ENCODE results near the gene NDUFAF2. TPM values are rescaled to one million over a fixed set of nuclear protein-coding genes. Genes with fewer than 3 reads are reported as not detected.

NDUFAF2 gene
- total and polyA plus RNA-seq, 2 of the 13 experiments (the other 11 are each of a cell fraction or from before 2014, with no cell fraction given), result 34.0 to 78.4 TPM

DNA sequence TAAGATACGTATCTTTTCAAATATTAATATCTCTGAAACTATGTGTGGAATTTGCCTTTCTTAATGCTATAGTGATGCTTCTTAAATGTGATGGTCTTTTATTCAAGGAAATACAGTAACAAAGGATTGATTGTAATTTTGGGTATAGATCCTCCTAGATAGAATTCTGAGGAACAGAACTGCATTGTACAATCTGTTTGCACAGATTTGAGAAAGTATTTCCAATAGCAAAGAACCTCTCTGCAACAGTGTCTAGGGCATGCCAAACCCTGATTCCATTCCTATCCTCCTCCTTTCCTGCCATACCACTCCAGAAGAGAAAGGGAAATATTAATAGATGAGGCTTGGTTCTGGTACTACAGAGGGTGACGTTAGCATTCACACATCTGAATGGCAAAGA lies 206.9 kb downstream of the NDUFAF2 start:
- H3K4me2 ChIP-seq (ENCODE audit: low read depth, low read length), result no peak overlapping the region
- 96% methylated on average over 2 of the region's 2 CpGs for WGBS (ENCODE audit: low lambda C conversion rate)
- no peak for FAIRE-seq
- H2AFZ ChIP-seq (ENCODE audit: low read length), result no peak overlapping the region
- H3K27me3 ChIP-seq (ENCODE audit: control insufficient read depth in 1 of 2, insufficient read depth in 2 of 2, low read length in 2 of 2), result no peaks in the 10 kb centered on the region
- H3K9ac ChIP-seq (ENCODE audit: insufficient read depth, low read depth, low read length), result no peak overlapping the region
- no peak overlapping the region for H3K27ac ChIP-seq (ENCODE audit: extremely low read length, insufficient read depth, low read length)
- H3K79me2 ChIP-seq (ENCODE audit: insufficient read depth, low read length), result no peaks in the 10 kb centered on the region
- intact Hi-C loops (cut with micrococcal nuclease; ENCODE audit: unreplicated experiment), result no loop called here
- no TSS peak for BruUV-seq (replicated peaks)
- ChIA-PET CTCF (ENCODE audit: low intra/inter-chr PET ratio, low total read pairs) (no interaction called here), POLR2A (no interaction called here)
- no peak overlapping the region for H3K4me3 ChIP-seq (replicated peaks in 1 of 3; ENCODE audit: insufficient read depth in 1 of 3, low read depth in 2 of 3, low read length in 3 of 3)
- TF ChIP-seq ZNF572 (CRISPR knock-in tag; IDR thresholded peaks at IDR 0.05), result no peak
- no peak for TF ChIP-seq JUNB (CRISPR knock-in tag; IDR thresholded peaks at IDR 0.05; ENCODE audit: borderline replicate concordance)
- no peak for TF ChIP-seq ARID2 (CRISPR knock-in tag; IDR thresholded peaks at IDR 0.05; ENCODE audit: borderline replicate concordance)
- no peak for ATAC-seq
- in situ Hi-C loops (cut with HindIII; ENCODE audit: extremely low pct_ligation_motif_present, low pct_unique_long_range_greater_than_20kb), result no loop called here
- no peak for DNase-seq (ENCODE audit: low spot score)
- peaks cover 0 to 2% of the 10 kb centered on the region in 2 experiments; a peak in 1 of 5 replicates for H3K36me3 ChIP-seq (replicated peaks in 1 of 2; ENCODE audit: control insufficient read depth in 1 of 2, insufficient read depth in 2 of 2, low read length in 2 of 2)
- no peaks in the 10 kb centered on the region; the same call in 1 of the 2 replicates for H4K20me1 ChIP-seq (ENCODE audit: insufficient read depth, low read length)
- H3K4me1 ChIP-seq (ENCODE audit: insufficient read depth, low read length), result no peaks in the 10 kb centered on the region
- H3K9me3 ChIP-seq (ENCODE audit: low read length), result no peaks in the 10 kb centered on the region

DNA sequence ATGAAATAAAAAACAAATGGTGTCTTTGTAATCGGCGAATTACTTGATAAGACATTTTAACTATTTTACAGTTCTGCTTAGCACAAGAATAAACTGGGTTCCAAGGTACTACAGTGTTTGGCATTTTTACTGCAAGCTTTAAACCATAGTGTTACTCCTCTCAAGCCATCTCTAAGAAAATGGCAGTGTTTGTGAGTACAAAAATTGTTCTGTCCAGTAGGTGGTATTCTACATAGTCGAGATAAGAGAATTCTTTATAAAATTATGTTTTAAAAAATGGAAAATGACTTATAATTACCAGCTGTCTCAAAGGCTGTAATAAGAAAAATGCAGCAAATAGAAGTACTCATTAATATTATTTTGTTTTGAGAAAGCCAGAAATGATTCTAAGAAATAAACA lies 214.1 kb downstream of the NDUFAF2 start:
- H3K27ac ChIP-seq (ENCODE audit: extremely low read length, insufficient read depth, low read length), result no peak overlapping the region
- H3K79me2 ChIP-seq (ENCODE audit: insufficient read depth, low read length), result peaks cover 42% of the 10 kb centered on the region
- H3K27me3 ChIP-seq (ENCODE audit: control insufficient read depth in 1 of 2, insufficient read depth in 2 of 2, low read length in 2 of 2), result no peaks in the 10 kb centered on the region; a peak in 1 of 5 replicates
- WGBS (ENCODE audit: low lambda C conversion rate), result 96% methylated on average over 3 of the region's 3 CpGs
- no TSS peak for BruUV-seq (replicated peaks)
- H3K9ac ChIP-seq (ENCODE audit: insufficient read depth, low read depth, low read length), result no peak overlapping the region
- peaks cover 3 to 18% of the 10 kb centered on the region in 2 experiments; a peak in 4 of 5 replicates for H3K36me3 ChIP-seq (replicated peaks in 1 of 2; ENCODE audit: control insufficient read depth in 1 of 2, insufficient read depth in 2 of 2, low read length in 2 of 2)
- no peak overlapping the region for H2AFZ ChIP-seq (ENCODE audit: low read length)
- TF ChIP-seq ZNF12 (CRISPR knock-in tag; IDR thresholded peaks at IDR 0.05) (no peak), SRSF4 (IDR thresholded peaks at IDR 0.05; ENCODE audit: low read depth, low read length, poor library complexity, severe bottlenecking) (no peak), ZNF563 (CRISPR knock-in tag; IDR thresholded peaks at IDR 0.05) (no peak)
- TF ChIP-seq, protein P1, sequence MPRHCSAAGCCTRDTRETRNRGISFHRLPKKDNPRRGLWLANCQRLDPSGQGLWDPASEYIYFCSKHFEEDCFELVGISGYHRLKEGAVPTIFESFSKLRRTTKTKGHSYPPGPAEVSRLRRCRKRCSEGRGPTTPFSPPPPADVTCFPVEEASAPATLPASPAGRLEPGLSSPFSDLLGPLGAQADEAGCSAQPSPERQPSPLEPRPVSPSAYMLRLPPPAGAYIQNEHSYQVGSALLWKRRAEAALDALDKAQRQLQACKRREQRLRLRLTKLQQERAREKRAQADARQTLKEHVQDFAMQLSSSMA (CRISPR knock-in tag; IDR thresholded peaks at IDR 0.05), result no peak
- TF ChIP-seq, protein P2, sequence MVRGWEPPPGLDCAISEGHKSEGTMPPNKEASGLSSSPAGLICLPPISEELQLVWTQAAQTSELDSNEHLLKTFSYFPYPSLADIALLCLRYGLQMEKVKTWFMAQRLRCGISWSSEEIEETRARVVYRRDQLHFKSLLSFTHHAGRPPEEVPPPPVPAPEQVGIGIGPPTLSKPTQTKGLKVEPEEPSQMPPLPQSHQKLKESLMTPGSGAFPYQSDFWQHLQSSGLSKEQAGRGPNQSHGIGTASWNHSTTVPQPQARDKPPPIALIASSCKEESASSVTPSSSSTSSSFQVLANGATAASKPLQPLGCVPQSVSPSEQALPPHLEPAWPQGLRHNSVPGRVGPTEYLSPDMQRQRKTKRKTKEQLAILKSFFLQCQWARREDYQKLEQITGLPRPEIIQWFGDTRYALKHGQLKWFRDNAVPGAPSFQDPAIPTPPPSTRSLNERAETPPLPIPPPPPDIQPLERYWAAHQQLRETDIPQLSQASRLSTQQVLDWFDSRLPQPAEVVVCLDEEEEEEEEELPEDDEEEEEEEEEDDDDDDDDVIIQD (CRISPR knock-in tag; IDR thresholded peaks at IDR 0.05; ENCODE audit: low read depth), result no peak
- no peak for ATAC-seq
- no peak for DNase-seq (ENCODE audit: low spot score)
- ChIA-PET POLR2A (interaction anchor here (0.7 kb wide), 1 partner anchor 490 kb away, joined by 3 read pairs; no protein-coding TSS in a partner anchor), CTCF (ENCODE audit: low intra/inter-chr PET ratio, low total read pairs) (no interaction called here)
- H3K9me3 ChIP-seq (ENCODE audit: low read length), result no peaks in the 10 kb centered on the region
- peak overlapping the region; percentile 75; the same call in 1 of the 2 replicates for H3K4me2 ChIP-seq (ENCODE audit: low read depth, low read length)
- in situ Hi-C loops (cut with HindIII; ENCODE audit: extremely low pct_ligation_motif_present, low pct_unique_long_range_greater_than_20kb) (no loop called here), intact Hi-C loops (cut with micrococcal nuclease; ENCODE audit: unreplicated experiment) (loop anchor here (5.0 kb wide), 1 partner anchor 102 kb away; no protein-coding TSS in a partner anchor)
- no peaks in the 10 kb centered on the region for H4K20me1 ChIP-seq (ENCODE audit: insufficient read depth, low read length)
- no peak overlapping the region for H3K4me3 ChIP-seq (replicated peaks in 1 of 3; ENCODE audit: insufficient read depth in 1 of 3, low read depth in 2 of 3, low read length in 3 of 3)
- peaks cover 31% of the 10 kb centered on the region for H3K4me1 ChIP-seq (ENCODE audit: insufficient read depth, low read length)
- FAIRE-seq, result no peak
